ENCODE data around the gene CEND1.

DNA sequence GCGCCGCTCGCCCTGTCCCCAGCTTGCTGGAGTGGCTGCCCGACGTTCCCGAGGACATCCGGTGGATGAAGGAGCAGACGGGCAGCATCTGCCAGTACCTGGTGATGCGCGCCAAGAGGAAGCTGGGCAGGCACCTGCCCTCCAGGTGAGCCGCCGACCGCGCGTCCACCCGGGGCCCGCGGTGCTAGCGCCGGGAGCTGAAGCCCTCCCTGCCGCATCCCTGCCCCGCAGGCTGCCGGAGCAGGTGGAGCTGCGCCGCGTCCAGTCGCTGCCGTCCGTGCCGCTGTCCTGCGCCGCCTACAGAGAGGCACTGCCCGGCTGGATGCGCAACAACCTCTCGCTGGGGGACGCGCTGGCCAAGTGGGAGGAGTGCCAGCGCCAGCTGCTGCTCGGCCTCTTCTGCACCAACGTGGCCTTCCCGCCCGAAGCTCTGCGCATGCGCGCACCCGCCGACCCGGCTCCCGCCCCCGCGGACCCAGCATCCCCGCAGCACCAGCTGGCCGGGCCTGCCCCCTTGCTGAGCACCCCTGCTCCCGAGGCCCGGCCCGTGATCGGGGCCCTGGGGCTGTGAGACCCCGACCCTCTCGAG, 34.5 kb upstream of the CEND1 start:
- TF ChIP-seq CTCF (CRISPR knock-in tag; IDR thresholded peaks at IDR 0.05) (no peak), POLR2A (IDR thresholded peaks at IDR 0.05; ENCODE audit: insufficient read depth in 1 of 2, low read depth in 2 of 2, low read length in 2 of 2) (no peak), ZNF780A (CRISPR knock-in tag; IDR thresholded peaks at IDR 0.05) (no peak), SMC3 (IDR thresholded peaks at IDR 0.05; ENCODE audit: low read length) (no peak), ZFX (CRISPR knock-in tag; IDR thresholded peaks at IDR 0.05; ENCODE audit: low read depth) (no peak), FOSL1 (CRISPR knock-in tag; IDR thresholded peaks at IDR 0.05; ENCODE audit: borderline replicate concordance) (no peak), POLR2AphosphoS5 (IDR thresholded peaks at IDR 0.05; ENCODE audit: low read depth, low read length) (no peak), ZNF296 (CRISPR knock-in tag; conservative IDR thresholded peaks at IDR 0.05) (no peak), CEBPB (IDR thresholded peaks at IDR 0.05; ENCODE audit: borderline replicate concordance, low read depth, low read length) (no peak), ATF2 (CRISPR knock-in tag; IDR thresholded peaks at IDR 0.05) (no peak)

Measured in HepG2 (cell line).